Hepatic stellate cell (primary cell): ENCODE data around the gene TEX26.

Source experiments
- DNase-seq: peaks from one replicate; pipeline ENCODE4 v3.0.0; 2011; ENCODE audit warnings: low spot score

The TEX26 gene

DNA sequence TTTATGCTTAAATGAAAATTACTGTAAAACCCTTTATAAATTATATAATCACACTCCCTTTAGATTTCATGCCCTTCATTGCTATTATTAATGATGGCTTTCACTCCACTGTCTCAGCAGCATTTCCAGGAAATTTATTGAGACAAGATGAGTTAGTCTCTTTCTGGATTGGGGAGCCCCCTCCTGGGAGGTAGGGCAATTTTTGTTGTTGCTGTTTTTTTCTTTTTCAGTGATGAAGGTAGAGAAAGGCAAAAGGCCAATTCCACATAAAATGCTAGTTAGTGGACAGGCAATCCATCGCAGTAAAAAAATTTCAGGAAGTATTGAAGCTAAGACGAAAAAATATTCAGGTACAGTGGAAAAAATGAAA is 80.2 kb downstream of the TEX26 start:
- DNase-seq: peak; percentile 54

- DNase-seq: no peak
These were observed 82.0 kb downstream of the TEX26 start for GRCh38 chr13:31014456-31014855.

DNA sequence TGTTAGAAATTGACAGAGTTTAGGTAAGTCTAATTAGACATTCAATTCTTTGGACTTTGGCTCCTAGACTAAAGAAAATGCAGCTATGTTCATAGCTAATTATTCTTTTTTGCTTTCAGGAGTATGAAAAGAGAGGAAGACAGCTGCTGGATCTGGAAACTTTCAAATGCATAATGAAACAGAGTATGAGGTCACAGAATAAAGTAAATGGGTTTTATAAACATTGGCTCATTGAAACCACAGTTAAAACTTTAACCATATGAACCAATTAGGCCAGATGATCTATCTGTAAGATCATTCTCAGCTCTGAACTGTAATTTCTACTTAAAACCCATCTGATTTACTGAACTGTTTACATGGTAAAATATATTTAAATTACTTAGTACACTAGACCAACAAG is 82.7 kb downstream of the TEX26 start:
- no peak for DNase-seq

DNA sequence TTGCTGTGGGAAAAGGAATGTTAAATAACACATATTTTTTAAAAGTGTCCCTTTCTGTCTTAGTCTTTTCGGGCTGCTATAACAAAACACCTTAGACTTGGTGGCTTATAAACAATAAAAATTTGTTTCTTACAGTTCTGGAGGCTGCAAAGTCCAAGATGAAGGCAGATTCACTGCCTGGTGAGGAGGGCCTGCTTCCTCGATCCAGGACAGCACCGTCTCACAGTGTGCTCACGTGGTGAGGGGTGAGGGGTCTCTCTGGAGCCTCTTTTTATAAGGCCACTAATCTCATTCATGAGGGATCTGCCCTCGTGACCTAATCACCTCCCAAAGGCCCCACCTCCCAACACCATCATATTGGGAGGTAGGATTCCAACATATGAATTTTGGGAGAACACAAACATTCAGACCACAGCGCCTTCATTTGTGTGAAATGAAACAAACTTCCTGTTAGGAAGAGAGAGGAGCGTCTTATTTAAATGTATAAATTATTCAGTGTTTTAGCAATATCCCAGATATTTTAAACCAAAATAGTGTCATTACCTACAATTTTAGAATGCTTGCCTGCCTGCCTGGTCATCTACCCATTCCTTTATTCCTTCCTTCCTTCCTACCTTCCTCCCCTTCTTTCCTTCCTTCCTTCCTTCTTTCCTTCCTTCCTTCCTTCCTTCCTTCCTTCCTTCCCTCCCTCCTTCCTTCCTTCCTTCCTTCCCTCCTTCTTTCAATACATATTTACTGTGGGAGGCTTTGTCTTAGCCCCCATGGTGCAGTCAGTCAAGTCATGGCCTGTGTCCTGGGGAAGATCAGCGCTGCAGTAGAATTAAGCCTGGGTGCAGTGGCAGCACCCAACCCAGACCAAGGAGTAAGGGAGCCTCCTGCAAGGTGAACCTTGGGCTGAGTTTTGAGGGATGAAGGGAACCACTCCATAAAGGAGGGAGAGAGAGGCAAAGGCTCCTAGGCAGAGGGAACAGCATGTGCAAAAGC is 84.2 kb downstream of the TEX26 start:
- no peak for DNase-seq

DNA sequence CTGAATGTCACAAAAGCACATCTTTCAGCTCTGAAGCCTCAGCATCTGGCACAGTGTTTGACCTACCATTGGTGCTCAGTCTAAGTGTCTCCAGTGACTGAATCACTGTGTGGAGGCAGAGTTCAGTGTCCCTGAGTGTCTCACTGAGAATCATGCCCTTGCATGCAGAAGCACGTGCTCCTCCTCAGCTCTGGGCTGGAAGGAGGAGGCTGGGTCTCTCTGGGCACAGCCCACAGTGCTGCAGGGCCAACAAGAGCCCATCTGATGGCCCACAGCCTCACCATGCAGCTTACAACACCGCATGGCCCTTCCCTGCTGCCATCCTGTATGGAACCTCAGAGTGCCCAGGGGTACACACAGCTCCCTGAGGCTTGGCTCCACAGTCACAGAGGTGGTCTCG is 86.1 kb downstream of the TEX26 start:
- no peak for DNase-seq

GRCh38 chr13:31020996-31021395 is 88.5 kb downstream of the TEX26 start:
- no peak for DNase-seq

DNA sequence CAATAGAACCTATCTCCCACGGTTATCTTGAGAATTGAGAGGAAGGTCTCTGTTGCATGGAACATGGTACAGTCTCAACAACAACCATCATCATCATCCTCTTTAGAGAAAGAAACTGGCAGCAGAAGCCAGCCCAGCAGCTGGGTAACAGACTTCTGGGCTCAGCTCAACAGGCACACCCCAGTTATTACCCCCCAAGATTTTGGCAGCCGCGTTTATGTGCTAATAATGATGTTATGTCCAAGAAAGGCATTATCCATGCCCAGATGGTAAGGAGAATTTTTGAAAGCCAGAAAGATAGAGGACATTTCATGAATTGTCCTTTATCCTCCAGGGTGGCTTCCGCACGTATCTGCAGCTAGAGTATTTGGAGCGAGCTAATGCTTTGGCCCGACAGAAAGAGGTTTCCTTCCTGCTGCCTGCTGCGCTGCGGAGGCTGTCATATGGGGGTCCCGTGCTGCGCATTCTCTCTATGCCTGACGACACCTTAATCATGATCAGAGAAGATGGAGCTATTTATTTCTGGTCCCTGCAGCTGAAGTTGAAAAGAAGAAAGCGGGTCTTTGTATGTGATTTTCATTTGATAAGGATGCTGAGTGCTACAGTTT is 89.9 kb downstream of the TEX26 start:
- DNase-seq: no peak

GRCh38 chr13:31022928-31023530 is 90.6 kb downstream of the TEX26 start:
- no peak for DNase-seq
